ENCODE results near the gene RAB40C. TPM values are rescaled to one million over a fixed set of nuclear protein-coding genes. Genes with fewer than 3 reads are reported as not detected.

Gene RAB40C
- total and polyA plus RNA-seq, 2 experiments from 2014 or later, result 9.5 to 18.8 TPM

DNA sequence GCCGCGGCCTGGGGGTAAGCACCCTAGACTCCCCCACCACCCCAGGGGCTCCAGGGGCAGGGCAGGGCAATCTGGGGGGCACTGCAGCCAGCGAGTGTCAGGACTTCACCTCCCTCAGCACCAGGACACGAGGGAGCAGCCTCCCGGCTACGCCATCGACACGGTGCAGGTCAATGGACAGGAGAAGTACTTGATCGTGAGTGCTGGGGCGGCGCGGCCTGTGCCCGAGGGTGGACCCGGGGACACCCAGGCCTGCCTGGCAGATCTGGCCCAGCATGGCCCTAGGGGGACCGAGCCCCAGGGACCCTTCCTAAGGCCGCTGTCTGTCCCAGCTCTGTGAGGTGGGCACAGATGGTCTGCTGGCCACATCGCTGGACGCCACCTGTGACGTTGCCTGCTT, 82.5 kb downstream of the RAB40C start:
- Histone ChIP-seq H3K4me1 (ENCODE audit: insufficient read depth) (no peaks in the 10 kb centered on the region; the same call in 1 of the 2 replicates), H3F3A (ENCODE audit: insufficient read depth) (no peaks in the 10 kb centered on the region), H3K9ac (no peak overlapping the region), H4K20me1 (ENCODE audit: insufficient read depth) (no peaks in the 10 kb centered on the region), H3K4me2 (ENCODE audit: unreplicated experiment) (no peak overlapping the region), H3K27ac (no peak overlapping the region), H2AFZ (no peak overlapping the region), H3K4me3 (no peak overlapping the region), H3K9me3 (ENCODE audit: low read depth) (no peaks in the 10 kb centered on the region), H3K36me3 (ENCODE audit: low read depth) (no peaks in the 10 kb centered on the region), H3K9me2 (ENCODE audit: insufficient read depth) (no peaks in the 10 kb centered on the region), H3K79me2 (ENCODE audit: insufficient read depth) (peaks cover 24% of the 10 kb centered on the region), H3K27me3 (replicated peaks; ENCODE audit: insufficient read depth) (no peaks in the 10 kb centered on the region)
- whole genome bisulfite sequencing, 2 experiments (ENCODE audit: low coverage in 1 of 2, low lambda C conversion rate in 2 of 2, missing lambda C conversion rate in 2 of 2), result 90 to 92% methylated on average over 14 to 19 of the region's 19 CpGs
- in situ Hi-C loops (cut with MboI), result no loop called here
- no peak for DNase-seq
- no peak for TF ChIP-seq EZH2phosphoT487 (IDR thresholded peaks at IDR 0.05; ENCODE audit: insufficient read depth, low read depth)
- TF ChIP-seq EZH2 (IDR thresholded peaks at IDR 0.05; ENCODE audit: insufficient read depth, poor library complexity, severe bottlenecking), result no peak

DNA sequence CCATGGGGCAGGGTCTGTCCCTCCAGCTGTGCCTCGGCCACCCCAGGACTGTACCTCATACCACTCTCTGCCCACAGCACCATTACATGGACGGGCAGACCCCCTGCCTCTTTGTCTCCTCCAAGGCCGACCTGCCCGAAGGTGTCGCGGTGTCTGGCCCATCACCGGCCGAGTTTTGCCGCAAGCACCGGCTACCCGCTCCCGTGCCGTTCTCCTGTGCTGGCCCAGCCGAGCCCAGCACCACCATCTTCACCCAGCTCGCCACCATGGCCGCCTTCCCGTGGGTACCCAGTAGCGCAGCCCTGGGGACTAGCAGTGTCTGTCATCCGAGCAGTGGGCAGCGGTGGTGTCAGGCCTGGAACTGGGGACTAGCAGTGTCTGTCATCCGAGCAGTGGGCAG, 83.0 kb downstream of the RAB40C start:
- no peaks in the 10 kb centered on the region for H3K9me3 ChIP-seq (ENCODE audit: low read depth)
- no peak overlapping the region for H3K4me2 ChIP-seq (ENCODE audit: unreplicated experiment)
- H3K36me3 ChIP-seq (ENCODE audit: low read depth), result no peaks in the 10 kb centered on the region
- no peak for DNase-seq
- in situ Hi-C loops (cut with MboI), result no loop called here
- H3F3A ChIP-seq (ENCODE audit: insufficient read depth), result no peaks in the 10 kb centered on the region
- H3K4me3 ChIP-seq, result no peak overlapping the region
- peaks cover 24% of the 10 kb centered on the region for H3K79me2 ChIP-seq (ENCODE audit: insufficient read depth)
- no peak overlapping the region for H2AFZ ChIP-seq
- no peaks in the 10 kb centered on the region for H4K20me1 ChIP-seq (ENCODE audit: insufficient read depth)
- H3K9me2 ChIP-seq (ENCODE audit: insufficient read depth), result no peaks in the 10 kb centered on the region
- H3K4me1 ChIP-seq (ENCODE audit: insufficient read depth), result no peaks in the 10 kb centered on the region; the same call in 1 of the 2 replicates
- H3K9ac ChIP-seq, result no peak overlapping the region
- TF ChIP-seq EZH2 (IDR thresholded peaks at IDR 0.05; ENCODE audit: insufficient read depth, poor library complexity, severe bottlenecking) (no peak), EZH2phosphoT487 (IDR thresholded peaks at IDR 0.05; ENCODE audit: insufficient read depth, low read depth) (no peak)
- H3K27ac ChIP-seq, result no peak overlapping the region
- WGBS, 2 experiments (ENCODE audit: low coverage in 1 of 2, low lambda C conversion rate in 2 of 2, missing lambda C conversion rate in 2 of 2), result 93 to 99% methylated on average over 20 to 21 of the region's 21 CpGs
- H3K27me3 ChIP-seq (replicated peaks; ENCODE audit: insufficient read depth), result no peaks in the 10 kb centered on the region

DNA sequence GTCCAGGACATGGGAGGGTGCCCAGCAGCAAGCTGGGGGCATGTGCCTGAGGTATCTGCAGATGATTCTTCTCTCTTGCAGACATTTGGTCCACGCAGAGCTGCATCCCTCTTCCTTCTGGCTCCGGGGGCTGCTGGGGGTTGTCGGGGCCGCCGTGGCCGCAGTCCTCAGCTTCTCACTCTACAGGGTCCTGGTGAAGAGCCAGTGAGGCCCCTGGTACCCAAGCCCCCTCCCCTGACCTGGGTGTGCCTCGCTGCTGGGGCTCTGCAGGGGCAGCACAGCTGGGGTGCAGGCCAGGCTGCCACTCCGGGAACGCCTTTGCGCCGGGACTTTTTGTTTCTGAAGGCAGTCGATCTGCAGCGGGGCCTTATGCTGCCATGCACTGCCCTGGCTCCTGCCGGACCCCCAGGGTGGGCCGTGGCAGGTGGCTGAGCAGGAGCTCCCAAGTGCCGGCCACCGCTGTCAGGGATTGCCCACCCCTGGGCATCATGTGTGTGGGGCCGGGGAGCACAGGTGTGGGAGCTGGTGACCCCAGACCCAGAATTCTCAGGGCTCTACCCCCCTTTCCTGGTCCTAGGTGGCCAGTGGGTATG, 83.6 kb downstream of the RAB40C start:
- Histone ChIP-seq H3K4me2 (ENCODE audit: unreplicated experiment) (no peak overlapping the region), H3F3A (ENCODE audit: insufficient read depth) (no peaks in the 10 kb centered on the region), H3K79me2 (ENCODE audit: insufficient read depth) (peaks cover 19% of the 10 kb centered on the region), H3K27ac (no peak overlapping the region), H3K9me3 (ENCODE audit: low read depth) (no peaks in the 10 kb centered on the region), H3K27me3 (replicated peaks; ENCODE audit: insufficient read depth) (no peaks in the 10 kb centered on the region), H3K4me3 (no peak overlapping the region), H3K4me1 (ENCODE audit: insufficient read depth) (no peaks in the 10 kb centered on the region; the same call in 1 of the 2 replicates), H3K9ac (no peak overlapping the region), H4K20me1 (ENCODE audit: insufficient read depth) (no peaks in the 10 kb centered on the region), H3K9me2 (ENCODE audit: insufficient read depth) (no peaks in the 10 kb centered on the region), H3K36me3 (ENCODE audit: low read depth) (no peaks in the 10 kb centered on the region), H2AFZ (no peak overlapping the region)
- WGBS, 2 experiments (ENCODE audit: low coverage in 1 of 2, low lambda C conversion rate in 2 of 2, missing lambda C conversion rate in 2 of 2), result 87 to 88% methylated on average over 18 of the region's 18 CpGs
- no peak for DNase-seq
- in situ Hi-C loops (cut with MboI), result no loop called here
- TF ChIP-seq EZH2 (IDR thresholded peaks at IDR 0.05; ENCODE audit: insufficient read depth, poor library complexity, severe bottlenecking), result no peak
- TF ChIP-seq EZH2phosphoT487 (IDR thresholded peaks at IDR 0.05; ENCODE audit: insufficient read depth, low read depth), result no peak

DNA sequence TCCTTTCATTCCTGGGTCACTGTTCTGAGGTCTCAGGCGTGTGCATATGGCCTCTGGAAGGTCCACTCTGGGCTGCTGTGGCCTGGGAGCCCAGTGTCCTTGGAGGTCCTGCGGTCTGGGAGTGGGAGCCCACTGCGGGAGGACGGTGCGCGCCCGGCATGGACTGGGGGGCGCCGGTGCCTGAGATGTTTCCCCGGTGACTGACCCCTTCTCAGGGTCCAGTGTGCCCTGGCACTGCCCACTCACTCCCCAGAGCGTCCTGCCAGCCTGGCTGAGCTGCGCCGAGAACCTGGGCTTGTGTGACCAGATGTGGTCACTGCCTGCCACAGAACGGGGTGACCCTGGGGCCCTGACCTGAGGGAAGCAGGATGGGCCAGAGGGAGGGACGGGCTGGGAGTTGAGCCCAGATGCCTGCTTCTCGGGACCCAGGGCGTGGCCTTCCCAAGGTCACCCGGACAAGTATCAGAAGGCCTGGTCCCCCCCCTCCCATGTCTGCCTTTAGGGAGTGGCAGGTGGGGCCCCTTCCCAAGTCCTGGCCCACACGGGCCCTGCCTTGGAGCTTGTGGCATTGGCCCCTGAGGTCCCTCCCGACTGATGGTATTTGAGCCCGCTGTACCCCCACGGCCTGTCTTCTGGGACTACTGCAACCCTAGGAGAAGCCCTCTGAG, 84.5 kb downstream of the RAB40C start:
- 82 to 83% methylated on average over 22 of the region's 22 CpGs for WGBS, 2 experiments (ENCODE audit: low coverage in 1 of 2, low lambda C conversion rate in 2 of 2, missing lambda C conversion rate in 2 of 2)
- Histone ChIP-seq H4K20me1 (ENCODE audit: insufficient read depth) (no peaks in the 10 kb centered on the region), H3K36me3 (ENCODE audit: low read depth) (no peaks in the 10 kb centered on the region), H3F3A (ENCODE audit: insufficient read depth) (no peaks in the 10 kb centered on the region), H3K4me2 (ENCODE audit: unreplicated experiment) (no peak overlapping the region), H3K4me1 (ENCODE audit: insufficient read depth) (no peaks in the 10 kb centered on the region; the same call in 1 of the 2 replicates), H3K9me3 (ENCODE audit: low read depth) (no peaks in the 10 kb centered on the region), H3K4me3 (no peak overlapping the region), H3K27me3 (replicated peaks; ENCODE audit: insufficient read depth) (no peaks in the 10 kb centered on the region), H3K9me2 (ENCODE audit: insufficient read depth) (no peaks in the 10 kb centered on the region), H2AFZ (no peak overlapping the region), H3K9ac (no peak overlapping the region), H3K27ac (no peak overlapping the region), H3K79me2 (ENCODE audit: insufficient read depth) (peaks cover 10% of the 10 kb centered on the region)
- no peak for DNase-seq
- in situ Hi-C loops (cut with MboI), result no loop called here
- no peak for TF ChIP-seq EZH2phosphoT487 (IDR thresholded peaks at IDR 0.05; ENCODE audit: insufficient read depth, low read depth)
- no peak for TF ChIP-seq EZH2 (IDR thresholded peaks at IDR 0.05; ENCODE audit: insufficient read depth, poor library complexity, severe bottlenecking)
